Stimulated activated CD8-positive, alpha-beta memory T cell treated with anti-CD3 and anti-CD28 coated beads, Interleukin-4, amount 100 ng/mL, for 1 hour (primary cell): ENCODE results near the gene NNMT.
A peak's percentile ranks its signal among the peaks of the same experiment; 100 is the strongest.
"Not testable (repeated sequence)": the region's sequence is repeated elsewhere in the genome, so short reads cannot be mapped to it uniquely, and the experiment has no call there.

ENCODE experiments used
- DNase-seq, 2 donors: peaks; one replicate each; pipeline ENCODE4 v3.0.0-alpha.2; 2020; ENCODE audit warnings: low read depth in 2 of 2, low spot score in 1 of 2

Gene NNMT

GRCh38 chr11:114307524-114308203 lies 11.5 kb downstream of the NNMT start:
- DNase-seq, result no peak

GRCh38 chr11:114308689-114309089 lies 12.5 kb downstream of the NNMT start:
- DNase-seq, result no peak

GRCh38 chr11:114309517-114309916 lies 13.3 kb downstream of the NNMT start:
- DNase-seq, result no peak

- no peak for DNase-seq
Measured at GRCh38 chr11:114310095-114310494, 13.9 kb downstream of the NNMT start.

GRCh38 chr11:114311946-114312345 lies 15.7 kb downstream of the NNMT start:
- no peak for DNase-seq

- no peak for DNase-seq
Measured at GRCh38 chr11:114314096-114314495, 17.9 kb downstream of the NNMT start.

GRCh38 chr11:114315749-114316368 lies 19.7 kb downstream of the NNMT start:
- DNase-seq, result no peak

GRCh38 chr11:114316980-114317786 lies 21.0 kb downstream of the NNMT start:
- DNase-seq, result no peak

GRCh38 chr11:114317787-114318137 lies 21.6 kb downstream of the NNMT start:
- DNase-seq, result no peak

GRCh38 chr11:114318361-114318760 lies 22.2 kb downstream of the NNMT start:
- DNase-seq, result no peak

GRCh38 chr11:114319716-114320328 lies 23.6 kb downstream of the NNMT start:
- no peak for DNase-seq

- no peak for DNase-seq
Measured at GRCh38 chr11:114321621-114322257, 25.5 kb downstream of the NNMT start.

GRCh38 chr11:114322934-114323333 lies 26.7 kb downstream of the NNMT start:
- DNase-seq, result no peak

GRCh38 chr11:114326151-114326550 lies 30.0 kb downstream of the NNMT start:
- DNase-seq, result no peak

GRCh38 chr11:114326776-114327175 lies 30.6 kb downstream of the NNMT start:
- no peak for DNase-seq

GRCh38 chr11:114330373-114330772 lies 34.2 kb downstream of the NNMT start:
- DNase-seq, result no peak

GRCh38 chr11:114340311-114341131 lies 44.3 kb downstream of the NNMT start:
- DNase-seq, result peak in 1 of 2 donors; percentile 2

GRCh38 chr11:114341667-114342066 lies 45.5 kb downstream of the NNMT start:
- not testable (repeated sequence) for DNase-seq

- no peak for DNase-seq
Measured at GRCh38 chr11:114342476-114342875, 46.3 kb downstream of the NNMT start.

GRCh38 chr11:114343020-114343419 lies 46.8 kb downstream of the NNMT start:
- DNase-seq, result no peak
